Cardiac muscle cell (in vitro differentiated cells and primary cell): ENCODE data around the gene GNAS. TPM values are rescaled to one million over a fixed set of nuclear protein-coding genes. Genes with fewer than 3 reads are reported as not detected.

Experiments used
- DNase-seq, 2 donors: peaks; one replicate each; pipeline versions ENCODE4 v3.0.0 to v3.0.0-alpha.2; 2010 to 2017; ENCODE audit warnings: low read depth in 1 of 2, low spot score in 1 of 2
- H3K27ac ChIP-seq: fragments of 200-600 bp; sonication (generic); 2 replicates; pipeline ENCODE4 v1.5.1; 2016
- H3K27me3 ChIP-seq: fragments of 200-600 bp; sonication (generic); 2 replicates; pipeline ENCODE4 v1.6.0; 2016; ENCODE audit warnings: control low read depth
- H3K36me3 ChIP-seq: fragments of 200-600 bp; sonication (generic); 2 replicates; pipeline ENCODE4 v1.5.1; 2016; ENCODE audit warnings: control low read depth
- H3K4me1 ChIP-seq: fragments of 200-600 bp; sonication (generic); 2 replicates; pipeline ENCODE4 v1.8.1; 2017; ENCODE audit warnings: low read depth, mild to moderate bottlenecking, mixed run types
- H3K4me3 ChIP-seq: fragments of 200-600 bp; sonication (generic); 2 replicates; pipeline ENCODE4 v1.5.1; 2016; ENCODE audit warnings: mild to moderate bottlenecking
- H3K9me3 ChIP-seq: fragments of 200-600 bp; sonication (generic); 2 replicates; pipeline ENCODE4 v1.5.1; 2017; ENCODE audit warnings: low read depth, mild to moderate bottlenecking, control low read depth
- polyA plus RNA-seq: library from polyadenylated mRNA; unstranded; fragments of >200 nt; fragmentation: Nextera tagmentation; extraction: Ambion mirVana; gene quantifications from 2 replicates; pipeline ENCODE4 v1.2.1, GENCODE V29; 2016
- total RNA-seq: library from RNA; depleted of rRNA; stranded (reverse); fragments of >200 nt; gene quantifications from 2 replicates; pipeline ENCODE4 v1.2.3, GENCODE V29; 2016
- TF ChIP-seq, protein P1 (sequence below): IDR thresholded peaks from 2 replicates; pipeline ENCODE4 v1.5.1; 2012; ENCODE audit warnings: low read depth, mild to moderate bottlenecking, low read length

The GNAS gene
- total and polyA plus RNA-seq, 2 experiments from 2014 or later, result 1,319 to 2,744 TPM

DNA sequence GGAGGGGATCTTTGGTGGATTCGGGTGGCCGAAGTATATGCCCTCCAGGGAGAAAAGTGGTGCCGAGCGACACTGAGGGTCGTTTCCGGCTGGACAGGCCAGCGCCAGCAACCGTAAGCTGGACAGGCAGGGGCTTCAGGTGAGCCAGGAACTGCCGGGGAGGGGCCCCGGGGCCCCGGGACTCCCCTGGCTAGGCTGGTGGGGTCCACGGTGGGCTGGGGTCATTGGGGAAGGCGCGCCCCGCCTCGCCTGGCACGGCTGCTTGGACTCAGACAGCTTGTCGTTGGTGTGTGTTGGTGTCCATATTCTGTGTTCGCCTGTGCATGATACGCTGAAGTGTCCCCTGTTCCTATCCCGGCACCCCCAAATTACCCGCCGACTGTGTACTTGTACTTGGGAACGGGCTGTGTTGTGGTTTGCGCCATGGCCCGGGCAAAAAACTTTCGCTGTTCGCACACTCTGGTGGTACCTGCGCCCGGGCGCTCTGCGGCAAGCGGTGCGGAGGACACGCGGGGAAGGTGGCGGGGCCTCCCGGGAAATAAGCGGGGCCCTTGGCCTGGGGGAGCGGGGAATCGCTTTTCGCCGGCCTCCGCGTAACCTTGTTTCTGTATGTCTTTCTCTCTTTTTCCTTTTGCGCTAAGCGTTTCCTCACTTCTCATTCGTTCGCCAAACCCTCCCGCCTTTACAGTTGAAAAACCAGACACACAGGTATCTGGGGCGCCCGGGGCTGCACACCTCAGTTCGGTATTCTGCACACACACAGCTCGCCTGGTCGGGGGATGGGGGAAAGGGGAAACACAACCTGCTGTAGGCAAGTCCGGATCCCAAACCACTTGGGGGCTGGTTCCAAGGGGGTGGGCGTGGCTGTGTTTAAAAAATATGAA is 3.2 kb downstream of the GNAS start:
- TF ChIP-seq, protein P1, sequence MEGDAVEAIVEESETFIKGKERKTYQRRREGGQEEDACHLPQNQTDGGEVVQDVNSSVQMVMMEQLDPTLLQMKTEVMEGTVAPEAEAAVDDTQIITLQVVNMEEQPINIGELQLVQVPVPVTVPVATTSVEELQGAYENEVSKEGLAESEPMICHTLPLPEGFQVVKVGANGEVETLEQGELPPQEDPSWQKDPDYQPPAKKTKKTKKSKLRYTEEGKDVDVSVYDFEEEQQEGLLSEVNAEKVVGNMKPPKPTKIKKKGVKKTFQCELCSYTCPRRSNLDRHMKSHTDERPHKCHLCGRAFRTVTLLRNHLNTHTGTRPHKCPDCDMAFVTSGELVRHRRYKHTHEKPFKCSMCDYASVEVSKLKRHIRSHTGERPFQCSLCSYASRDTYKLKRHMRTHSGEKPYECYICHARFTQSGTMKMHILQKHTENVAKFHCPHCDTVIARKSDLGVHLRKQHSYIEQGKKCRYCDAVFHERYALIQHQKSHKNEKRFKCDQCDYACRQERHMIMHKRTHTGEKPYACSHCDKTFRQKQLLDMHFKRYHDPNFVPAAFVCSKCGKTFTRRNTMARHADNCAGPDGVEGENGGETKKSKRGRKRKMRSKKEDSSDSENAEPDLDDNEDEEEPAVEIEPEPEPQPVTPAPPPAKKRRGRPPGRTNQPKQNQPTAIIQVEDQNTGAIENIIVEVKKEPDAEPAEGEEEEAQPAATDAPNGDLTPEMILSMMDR, result no peak
- no peaks in the 10 kb centered on the region for H3K4me1 ChIP-seq
- peak overlapping the region; percentile 21 for H3K4me3 ChIP-seq
- H3K36me3 ChIP-seq, result no peaks in the 10 kb centered on the region
- DNase-seq, result no peak
- no peaks in the 10 kb centered on the region for H3K9me3 ChIP-seq
- H3K27me3 ChIP-seq, result peaks cover 79% of the 10 kb centered on the region
- no peak overlapping the region for H3K27ac ChIP-seq

DNA sequence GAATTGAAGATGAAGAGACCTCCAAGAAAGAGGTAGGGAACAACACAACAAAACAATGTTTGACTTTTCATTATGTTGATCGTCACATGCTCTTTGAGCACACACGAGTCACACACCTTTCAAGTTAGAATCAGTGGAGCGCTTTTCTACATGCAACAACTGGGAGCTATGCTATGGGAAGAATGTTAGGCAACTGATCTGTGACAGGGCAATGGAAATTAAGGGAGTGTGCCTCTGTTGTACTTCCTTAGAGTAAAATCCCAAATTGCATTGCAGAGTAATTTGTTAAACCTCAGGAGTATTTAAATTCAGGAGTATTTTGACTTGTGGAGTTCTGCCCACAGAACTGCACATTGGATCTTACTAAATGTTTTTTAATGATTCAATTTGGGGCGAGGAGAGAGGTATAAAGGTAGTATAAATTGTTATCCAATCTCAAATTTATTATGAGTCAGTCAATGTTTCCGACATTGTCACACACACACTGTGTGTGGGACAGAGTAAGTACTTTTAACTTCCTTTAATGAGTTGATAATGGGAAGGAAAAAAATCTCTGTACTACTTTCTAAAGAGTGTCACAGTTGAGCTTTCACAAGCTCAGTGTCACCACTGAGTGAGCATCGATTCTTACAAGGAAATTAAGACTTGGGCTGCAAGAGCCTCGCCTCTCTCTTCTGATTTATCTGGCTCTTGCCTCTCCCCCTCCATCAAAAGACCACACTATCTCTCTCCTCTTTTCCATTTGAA is 10.7 kb downstream of the GNAS start:
- no peak overlapping the region for H3K4me3 ChIP-seq
- no peaks in the 10 kb centered on the region for H3K4me1 ChIP-seq
- no peaks in the 10 kb centered on the region for H3K9me3 ChIP-seq
- no peak overlapping the region for H3K27ac ChIP-seq
- TF ChIP-seq, protein P1, result no peak
- peaks cover 10% of the 10 kb centered on the region for H3K27me3 ChIP-seq
- DNase-seq, result no peak
- no peaks in the 10 kb centered on the region for H3K36me3 ChIP-seq

DNA sequence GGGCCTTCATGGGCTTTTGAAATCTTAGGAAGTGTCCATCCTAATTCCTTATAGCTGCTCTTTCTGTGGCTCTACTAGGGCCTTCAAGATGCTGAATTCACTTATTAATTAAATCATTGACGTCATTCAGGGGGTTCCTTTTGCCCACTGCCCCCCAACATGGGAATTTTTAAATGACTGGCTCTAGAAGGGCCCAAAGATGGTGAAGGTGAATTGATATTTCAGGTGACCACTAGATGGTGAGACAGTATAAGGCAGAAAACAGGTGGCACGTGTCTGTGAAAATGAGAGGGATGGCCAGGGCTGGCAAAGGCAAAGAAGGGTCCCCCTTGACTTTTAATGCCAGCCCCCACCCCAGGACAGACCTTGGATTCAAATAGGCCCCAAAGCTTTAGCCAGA is 11.8 kb downstream of the GNAS start:
- peaks cover under 1% of the 10 kb centered on the region for H3K27me3 ChIP-seq
- no peak overlapping the region for H3K4me3 ChIP-seq
- no peak overlapping the region for H3K27ac ChIP-seq
- DNase-seq, result no peak
- no peaks in the 10 kb centered on the region for H3K36me3 ChIP-seq
- TF ChIP-seq, protein P1, result no peak
- no peaks in the 10 kb centered on the region for H3K9me3 ChIP-seq
- no peaks in the 10 kb centered on the region for H3K4me1 ChIP-seq

DNA sequence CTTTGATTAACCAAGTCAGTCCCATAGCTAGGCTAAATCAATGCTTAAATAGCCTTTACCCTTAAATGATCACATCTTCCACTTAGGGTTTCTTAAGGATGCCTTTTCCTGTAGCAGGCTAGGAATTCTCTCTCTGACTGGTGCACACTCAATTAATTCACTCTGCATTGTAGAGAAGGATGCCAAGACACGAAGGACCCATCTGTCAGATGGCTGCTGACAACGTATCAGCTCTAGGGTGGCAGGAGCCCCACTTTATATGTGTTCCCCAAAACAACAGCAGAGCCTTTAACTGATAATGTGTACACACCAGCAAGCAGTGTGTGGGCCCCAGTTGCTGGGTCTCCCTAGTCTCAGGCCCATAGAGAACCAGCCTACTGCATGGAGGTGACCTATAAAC is 13.3 kb downstream of the GNAS start:
- H3K27ac ChIP-seq, result no peak overlapping the region
- no peaks in the 10 kb centered on the region for H3K9me3 ChIP-seq
- H3K4me1 ChIP-seq, result no peaks in the 10 kb centered on the region
- DNase-seq, result no peak
- no peaks in the 10 kb centered on the region for H3K27me3 ChIP-seq
- H3K4me3 ChIP-seq, result no peak overlapping the region
- TF ChIP-seq, protein P1, result no peak
- no peaks in the 10 kb centered on the region for H3K36me3 ChIP-seq

DNA sequence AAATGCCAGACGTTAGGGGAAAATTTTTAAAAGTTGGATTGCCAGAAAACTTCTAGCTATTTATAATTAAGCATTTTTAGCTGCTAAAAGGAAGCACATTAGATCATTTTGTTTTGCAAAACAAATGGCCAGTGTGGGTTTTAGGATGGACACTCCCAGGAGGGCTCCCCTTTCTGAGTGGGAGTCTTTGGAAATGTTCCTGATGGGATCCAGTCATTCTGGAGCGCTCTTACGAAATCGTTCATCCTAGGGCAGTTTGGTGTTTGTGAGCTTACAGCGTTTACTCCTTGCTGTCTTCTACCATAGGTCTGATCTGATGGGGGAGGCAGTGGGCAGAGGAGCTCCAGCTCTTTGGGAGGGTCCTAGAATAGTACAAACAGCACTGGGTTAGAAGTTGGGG is 14.7 kb downstream of the GNAS start:
- Histone ChIP-seq H3K4me3 (no peak overlapping the region), H3K36me3 (no peaks in the 10 kb centered on the region), H3K9me3 (no peaks in the 10 kb centered on the region), H3K4me1 (no peaks in the 10 kb centered on the region), H3K27ac (no peak overlapping the region), H3K27me3 (no peaks in the 10 kb centered on the region)
- TF ChIP-seq, protein P1, result no peak
- peak in 1 of 2 donors; percentile 60 for DNase-seq
